KG1 (cell line): ENCODE data around the gene VEGFB.

Experiments used
- DNase-seq: peaks from one replicate; lab custom pipeline; 2025; lab: John Stamatoyannopoulos, UW

VEGFB gene

GRCh38 chr11:64284048-64284961 is 49.9 kb downstream of the VEGFB start, which contains the start of gene BAD:
Gene BAD, minus strand, starts transcription at chr11:64284665. Its CDS starts 297 bp downstream, at chr11:64284368.
- DNase-seq: peak; percentile 97

- DNase-seq: peak; percentile 99
These were observed 50.8 kb downstream of the VEGFB start, which contains the start of gene GPR137 for GRCh38 chr11:64284962-64285884. Gene GPR137, plus strand, starts transcription at chr11:64285848. Its CDS starts 677 bp downstream, at chr11:64286525.

GRCh38 chr11:64285885-64286800 is 51.8 kb downstream of the VEGFB start:
- DNase-seq: peak; percentile 36

GRCh38 chr11:64286801-64287159 is 52.4 kb downstream of the VEGFB start:
- DNase-seq: no peak

GRCh38 chr11:64287676-64288352 is 53.4 kb downstream of the VEGFB start:
- DNase-seq: no peak

GRCh38 chr11:64288353-64288750 is 54.0 kb downstream of the VEGFB start:
- no peak for DNase-seq
